Left forelimb (tissue), 1 donor: Measurements from ENCODE around the gene PLXNA4.

Experiments used
- DNase-seq: peaks from one replicate; pipeline ENCODE4 v3.0.0-alpha.2; 2018; ENCODE audit warnings: low spot score

The PLXNA4 gene

GRCh38 chr7:132562690-132563089 lies 13.6 kb downstream of the PLXNA4 start:
- no peak for DNase-seq

DNA sequence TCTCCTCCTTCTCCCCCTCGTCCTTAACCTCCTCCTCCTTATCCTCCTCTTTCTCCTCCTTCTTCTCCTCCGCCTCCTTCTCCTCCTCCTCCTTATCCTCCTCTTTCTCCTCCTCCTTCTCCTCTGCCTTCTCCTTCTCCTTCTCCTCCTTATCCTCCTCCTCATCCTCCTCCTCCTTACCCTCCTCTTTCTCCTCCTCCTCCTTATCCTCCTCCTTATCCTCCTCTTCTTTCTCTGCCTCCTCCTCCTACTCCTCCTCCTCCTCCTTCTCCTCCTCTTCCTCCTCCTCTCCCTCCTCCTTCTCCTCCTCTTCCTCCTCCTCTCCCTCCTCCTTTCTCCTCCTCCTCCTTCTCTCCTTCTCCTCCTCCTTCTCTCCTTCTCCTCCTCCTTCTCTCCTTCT lies 14.5 kb downstream of the PLXNA4 start:
- DNase-seq, result no peak

GRCh38 chr7:132560825-132561529 lies 15.3 kb downstream of the PLXNA4 start:
- no peak for DNase-seq

- no peak for DNase-seq
Observed at GRCh38 chr7:132560105-132560504, 16.2 kb downstream of the PLXNA4 start.

DNA sequence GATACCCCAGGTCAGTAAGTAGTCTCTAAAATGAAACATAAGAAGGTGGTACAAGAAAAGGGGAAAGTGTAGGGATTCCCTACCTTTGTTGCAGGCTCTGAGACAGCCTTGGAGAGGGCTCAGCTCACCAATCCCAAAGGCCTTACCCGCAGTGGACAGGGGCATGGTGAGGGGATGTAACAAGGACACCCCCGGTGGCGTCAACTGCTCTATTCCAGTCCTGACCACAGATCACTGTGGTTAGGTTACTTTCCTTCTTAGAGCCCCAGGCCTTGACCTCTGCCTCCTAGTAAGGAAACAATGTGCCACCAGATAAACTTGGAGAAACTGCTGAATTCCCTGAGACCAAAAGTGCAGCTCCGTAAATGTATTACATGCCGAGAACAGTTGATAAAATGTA lies 17.5 kb downstream of the PLXNA4 start:
- DNase-seq, result no peak

DNA sequence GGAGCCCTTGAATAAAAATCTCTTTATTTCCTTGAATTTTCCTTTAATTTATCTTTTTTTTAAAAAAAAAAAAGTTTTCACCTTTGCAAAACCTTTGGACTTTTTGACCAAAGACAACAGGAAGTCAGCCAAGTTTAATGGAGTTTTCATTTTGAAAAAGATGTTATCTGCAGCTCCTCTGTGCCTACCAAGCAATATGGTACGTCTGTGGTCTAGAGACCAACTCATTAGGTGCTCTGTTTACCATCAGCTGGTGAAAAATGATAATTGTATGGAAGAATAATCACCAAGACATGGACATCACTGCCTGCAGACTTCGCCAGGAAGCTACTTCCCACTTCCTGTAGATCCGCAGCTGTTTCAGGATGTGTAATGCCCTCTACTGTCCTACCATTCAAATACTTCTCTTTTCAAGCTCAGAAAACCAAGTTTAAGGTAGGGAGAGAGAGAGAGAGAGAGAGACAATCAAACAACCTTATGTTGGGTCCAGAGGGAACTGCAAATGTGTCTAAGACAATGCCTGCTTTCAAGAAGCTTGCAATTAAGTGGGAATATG lies 18.7 kb downstream of the PLXNA4 start:
- no peak for DNase-seq

DNA sequence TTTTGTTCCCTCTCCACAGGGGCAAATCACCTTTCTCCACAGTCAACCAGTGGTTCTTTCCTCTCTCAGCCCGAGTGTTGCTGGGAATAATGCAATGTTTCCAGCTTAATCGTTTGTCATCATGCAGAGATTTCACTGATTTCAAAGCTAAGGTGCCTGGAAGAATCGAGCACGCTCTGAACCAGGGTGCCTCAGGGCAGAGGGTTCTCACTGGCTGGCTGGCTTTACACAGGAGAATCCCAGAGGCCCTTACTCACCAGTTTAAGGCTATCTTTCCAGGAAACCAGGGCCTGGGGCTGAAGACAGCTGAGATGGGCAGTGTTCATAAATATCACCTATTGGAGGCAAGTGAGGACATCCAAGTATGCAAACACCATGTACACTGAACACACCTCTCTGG lies 21.8 kb downstream of the PLXNA4 start:
- no peak for DNase-seq

DNA sequence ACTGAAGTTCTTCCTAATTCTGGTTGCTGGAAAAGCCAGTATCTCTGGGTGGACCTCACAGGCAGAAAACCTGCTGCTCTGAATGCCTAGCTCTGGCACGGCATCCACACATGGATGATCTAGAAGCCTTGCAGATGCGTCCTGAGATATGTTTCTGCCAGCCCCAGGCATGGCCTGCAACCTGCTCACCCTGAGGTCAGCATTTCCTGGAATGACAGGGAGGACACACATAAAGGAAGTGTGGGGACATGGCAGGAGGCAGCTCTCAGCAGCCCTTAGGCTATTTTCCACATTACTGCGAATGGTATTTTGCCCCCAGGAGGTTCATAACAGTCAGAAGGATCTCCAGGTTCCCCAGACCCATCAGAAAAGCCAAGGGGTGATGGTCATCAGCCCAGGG lies 23.2 kb downstream of the PLXNA4 start:
- no peak for DNase-seq

GRCh38 chr7:132551886-132552285 lies 24.4 kb downstream of the PLXNA4 start:
- DNase-seq, result no peak

- no peak for DNase-seq
Observed at GRCh38 chr7:132551439-132551838, 24.8 kb downstream of the PLXNA4 start.

DNA sequence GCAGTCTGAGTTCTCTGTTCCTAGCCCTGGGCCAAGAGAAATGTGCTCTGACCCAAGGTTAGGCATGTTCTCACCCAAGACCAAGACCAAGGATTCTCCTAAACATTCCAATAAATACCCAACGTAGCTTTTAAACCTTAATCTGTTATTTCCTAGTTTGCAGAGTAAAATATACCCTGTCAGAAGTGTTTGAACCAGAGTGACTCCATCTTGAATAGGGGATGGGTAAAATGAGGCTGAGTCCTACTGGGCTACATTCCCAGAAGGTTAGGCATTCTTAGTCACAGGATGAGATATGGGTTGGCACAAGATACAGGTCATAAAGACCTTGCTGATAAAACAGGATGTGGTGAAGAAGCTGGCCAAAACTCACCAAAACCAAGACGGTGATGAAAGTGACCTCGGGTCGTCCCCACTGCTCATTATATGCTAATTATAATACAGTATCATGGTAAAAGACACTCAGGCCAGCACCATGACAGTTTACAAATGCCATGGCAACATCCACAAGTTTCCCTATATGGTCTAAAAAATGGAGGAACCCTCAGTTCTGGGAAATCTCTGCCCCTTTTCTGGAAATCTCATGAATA lies 27.7 kb downstream of the PLXNA4 start:
- no peak for DNase-seq

DNA sequence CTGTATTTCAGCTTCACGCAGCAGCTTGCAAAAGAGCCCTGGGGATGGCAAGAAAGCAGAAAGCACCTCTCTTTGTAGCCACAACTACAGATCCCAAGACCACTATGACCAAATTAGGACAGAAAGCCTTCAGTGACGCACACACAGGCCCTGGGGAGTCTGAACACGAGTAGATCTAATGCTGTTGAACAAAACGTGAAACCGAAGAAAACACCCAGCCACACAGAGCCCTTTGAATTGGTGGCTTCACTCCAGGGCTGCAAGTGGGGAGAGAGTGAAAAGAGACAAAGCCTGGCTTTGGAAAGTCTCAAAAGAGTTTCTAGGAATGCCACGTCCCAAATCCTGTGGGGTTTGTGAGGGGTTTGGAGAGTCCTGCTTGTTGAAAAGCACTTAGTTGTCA lies 28.4 kb downstream of the PLXNA4 start:
- DNase-seq, result no peak

- no peak for DNase-seq
Observed at GRCh38 chr7:132546366-132547127, 29.7 kb downstream of the PLXNA4 start.

GRCh38 chr7:132545756-132546155 lies 30.5 kb downstream of the PLXNA4 start:
- no peak for DNase-seq

DNA sequence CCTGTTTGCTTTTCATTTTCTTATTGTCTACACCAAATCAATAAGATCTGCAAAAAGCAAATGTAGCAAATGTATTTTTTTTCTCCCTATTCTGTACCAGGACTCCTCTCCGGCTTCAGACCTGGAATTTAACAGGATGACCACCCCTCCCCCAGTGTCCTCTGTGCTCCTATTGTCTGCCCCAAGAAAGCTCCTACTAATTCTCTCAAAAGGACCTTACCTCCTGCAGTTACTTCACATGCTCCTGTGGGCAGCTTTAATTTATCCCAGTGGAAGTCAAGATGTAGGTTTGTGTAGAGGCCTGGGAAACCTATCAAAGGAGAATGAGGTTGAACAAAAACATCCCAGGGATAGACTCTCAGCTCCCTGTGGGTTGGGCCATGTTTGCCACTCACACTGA lies 31.3 kb downstream of the PLXNA4 start:
- no peak for DNase-seq

DNA sequence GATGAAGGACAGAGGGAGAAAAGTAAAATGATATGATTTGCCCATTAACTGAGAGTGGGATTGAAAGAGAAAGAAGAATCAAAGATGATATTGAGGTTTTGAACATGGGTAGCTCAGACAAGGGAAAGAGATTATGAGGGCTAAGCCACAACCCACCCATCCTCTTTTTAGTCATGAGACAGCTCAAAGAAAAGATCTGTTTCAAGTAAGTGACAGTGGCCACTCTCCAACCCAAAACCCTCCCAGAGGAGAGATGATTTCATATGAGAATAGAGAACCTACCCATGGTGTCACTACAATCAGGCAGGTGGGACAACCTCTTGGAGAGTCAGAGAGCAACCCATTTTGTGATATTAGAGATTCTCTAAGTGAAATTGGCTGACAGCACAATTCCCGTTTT lies 32.2 kb downstream of the PLXNA4 start:
- no peak for DNase-seq

- DNase-seq, result no peak
Observed at GRCh38 chr7:132542895-132543294, 33.4 kb downstream of the PLXNA4 start.

GRCh38 chr7:132541656-132542055 lies 34.6 kb downstream of the PLXNA4 start:
- DNase-seq, result no peak

GRCh38 chr7:132537456-132538145 lies 38.7 kb downstream of the PLXNA4 start:
- no peak for DNase-seq

- no peak for DNase-seq
Observed at GRCh38 chr7:132536654-132537395, 39.4 kb downstream of the PLXNA4 start.

GRCh38 chr7:132533916-132534315 lies 42.4 kb downstream of the PLXNA4 start:
- no peak for DNase-seq

GRCh38 chr7:132532281-132532680 lies 44.0 kb downstream of the PLXNA4 start:
- no peak for DNase-seq
